DOHH2 (cell line): ENCODE results near the gene FOSL1.

Experiments
- H3F3A ChIP-seq: fragments of 200-600 bp; sonication (generic), shearing (Covaris generic); 2 replicates; pipeline ENCODE4 v1.6.0; 2016; ENCODE audit warnings: antibody characterized with exemption, mild to moderate bottlenecking; ENCODE audit not compliant: control insufficient read depth, insufficient read depth
- H3K27ac ChIP-seq: fragments of 200-600 bp; sonication (generic); 2 replicates; pipeline ENCODE4 v1.5.1; 2014; ENCODE audit warnings: low read depth, mild to moderate bottlenecking, low read length, moderate library complexity
- H3K27me3 ChIP-seq: fragments of 200-600 bp; sonication (generic); 2 replicates; pipeline ENCODE4 v1.6.1; 2014; ENCODE audit warnings: mild to moderate bottlenecking, low read length, mixed read lengths; ENCODE audit not compliant: control insufficient read depth
- H3K36me3 ChIP-seq: fragments of 200-600 bp; sonication (generic); 2 replicates; pipeline ENCODE4 v1.6.1; 2014; ENCODE audit warnings: mild to moderate bottlenecking, low read length, moderate library complexity, mixed read lengths; ENCODE audit not compliant: control insufficient read depth
- H3K4me1 ChIP-seq: fragments of 200-600 bp; sonication (generic); 2 replicates; pipeline ENCODE4 v1.6.1; 2014; ENCODE audit warnings: mild to moderate bottlenecking, low read length, mixed read lengths; ENCODE audit not compliant: control insufficient read depth
- H3K4me2 ChIP-seq: fragments of 200-600 bp; sonication (generic); 2 replicates; pipeline ENCODE4 v1.6.0; 2014; ENCODE audit warnings: mild to moderate bottlenecking, low read length, moderate library complexity
- H3K4me3 ChIP-seq: fragments of 200-600 bp; sonication (generic); 2 replicates; pipeline ENCODE4 v1.5.1; 2014; ENCODE audit warnings: mild to moderate bottlenecking, low read length, mixed read lengths
- H3K79me2 ChIP-seq: fragments of 200-600 bp; sonication (generic); 2 replicates; pipeline ENCODE4 v1.6.1; 2014; ENCODE audit warnings: mild to moderate bottlenecking, low read length, mixed read lengths; ENCODE audit not compliant: control insufficient read depth
- H3K9me2 ChIP-seq: fragments of 200-600 bp; sonication (generic); replicated peaks from 2 replicates; pipeline ENCODE4 v1.6.1; 2014; ENCODE audit warnings: mild to moderate bottlenecking, low read length, mixed read lengths; ENCODE audit not compliant: control insufficient read depth
- H3K9me3 ChIP-seq: fragments of 200-600 bp; sonication (generic); 2 replicates; pipeline ENCODE4 v1.6.1; 2014; ENCODE audit warnings: antibody characterized with exemption, low read length, mixed read lengths; ENCODE audit not compliant: control insufficient read depth, insufficient read depth
- H4K20me1 ChIP-seq: fragments of 200-600 bp; sonication (generic); 2 replicates; pipeline ENCODE4 v1.6.0; 2014; ENCODE audit warnings: low read depth, mild to moderate bottlenecking, antibody characterized with exemption, low read length, moderate library complexity; ENCODE audit not compliant: control insufficient read depth, insufficient read depth
- CTCF ChIP-seq: fragments of 200-600 bp; sonication (generic); IDR thresholded peaks from one replicate; pipeline ENCODE4 v1.5.1; 2014; ENCODE audit warnings: antibody characterized with exemption, mild to moderate bottlenecking, low read depth, low read length; ENCODE audit not compliant: poor library complexity, severe bottlenecking
- EZH2phosphoT487 ChIP-seq: fragments of 200-600 bp; sonication (generic); IDR thresholded peaks from 2 replicates; pipeline ENCODE4 v1.6.1; 2017; ENCODE audit warnings: borderline replicate concordance, mild to moderate bottlenecking, antibody characterized with exemption, low read length, moderate library complexity, mixed read lengths

The FOSL1 gene

GRCh38 chr11:65944767-65945166, 44.6 kb upstream of the FOSL1 start:
- Histone ChIP-seq H3F3A (no peaks in the 10 kb centered on the region), H3K27ac (no peak overlapping the region), H3K4me3 (no peak overlapping the region), H3K4me1 (no peaks in the 10 kb centered on the region), H3K9me2 (no peaks in the 10 kb centered on the region), H3K27me3 (peaks cover 12% of the 10 kb centered on the region; the same call in 1 of the 2 replicates), H3K4me2 (no peak overlapping the region), H4K20me1 (no peaks in the 10 kb centered on the region), H3K79me2 (no peaks in the 10 kb centered on the region), H3K9me3 (no peaks in the 10 kb centered on the region), H3K36me3 (no peaks in the 10 kb centered on the region)
- no peak for TF ChIP-seq EZH2phosphoT487
- no peak for TF ChIP-seq CTCF

- Histone ChIP-seq H3K9me2 (no peaks in the 10 kb centered on the region), H3F3A (no peaks in the 10 kb centered on the region), H3K79me2 (no peaks in the 10 kb centered on the region), H4K20me1 (no peaks in the 10 kb centered on the region), H3K27ac (no peak overlapping the region), H3K36me3 (no peaks in the 10 kb centered on the region), H3K4me3 (no peak overlapping the region), H3K4me1 (no peaks in the 10 kb centered on the region), H3K4me2 (no peak overlapping the region), H3K27me3 (peaks cover 12% of the 10 kb centered on the region; the same call in 1 of the 2 replicates), H3K9me3 (no peaks in the 10 kb centered on the region)
- TF ChIP-seq EZH2phosphoT487 (no peak), CTCF (no peak)
Measured at GRCh38 chr11:65944191-65944590, 44.0 kb upstream of the FOSL1 start.

GRCh38 chr11:65942531-65942930, 42.3 kb upstream of the FOSL1 start:
- TF ChIP-seq EZH2phosphoT487 (no peak), CTCF (no peak)
- Histone ChIP-seq H3K4me2 (no peak overlapping the region), H3K27me3 (peaks cover 18% of the 10 kb centered on the region; the same call in 1 of the 2 replicates), H4K20me1 (no peaks in the 10 kb centered on the region), H3K36me3 (no peaks in the 10 kb centered on the region), H3K79me2 (no peaks in the 10 kb centered on the region), H3F3A (no peaks in the 10 kb centered on the region), H3K9me3 (no peaks in the 10 kb centered on the region), H3K4me3 (no peak overlapping the region), H3K4me1 (no peaks in the 10 kb centered on the region), H3K27ac (no peak overlapping the region), H3K9me2 (no peaks in the 10 kb centered on the region)
